HG03280 (cell line): ENCODE data around the gene NR1H4.
"Not testable (repeated sequence)": the region's sequence is repeated elsewhere in the genome, so short reads cannot be mapped to it uniquely, and the experiment has no call there.

ENCODE experiments used
- ATAC-seq: cut with Tn5 transposase; IDR thresholded peaks from one replicate; pipeline ENCODE4 v1.9.1; 2021; ENCODE audit warnings: mild to moderate bottlenecking, moderate library complexity; ENCODE audit not compliant: unreplicated experiment

NR1H4 gene

GRCh38 chr12:100512692-100513091 is 39.0 kb downstream of the NR1H4 start:
- no peak for ATAC-seq

- no peak for ATAC-seq
Observed at GRCh38 chr12:100515968-100516367, 42.3 kb downstream of the NR1H4 start.

- ATAC-seq: no peak
Observed at GRCh38 chr12:100518376-100518775, 44.7 kb downstream of the NR1H4 start.

- ATAC-seq: no peak
Observed at GRCh38 chr12:100520048-100520769, 46.5 kb downstream of the NR1H4 start.

GRCh38 chr12:100521958-100522357 is 48.3 kb downstream of the NR1H4 start:
- ATAC-seq: no peak

GRCh38 chr12:100528034-100528433 is 54.4 kb downstream of the NR1H4 start:
- ATAC-seq: no peak

GRCh38 chr12:100528471-100529127 is 54.9 kb downstream of the NR1H4 start:
- no peak for ATAC-seq

GRCh38 chr12:100529756-100530350 is 56.2 kb downstream of the NR1H4 start:
- no peak for ATAC-seq

- no peak for ATAC-seq
Observed at GRCh38 chr12:100533376-100533775, 59.7 kb downstream of the NR1H4 start.

GRCh38 chr12:100534625-100535227 is 61.1 kb downstream of the NR1H4 start:
- no peak for ATAC-seq

GRCh38 chr12:100539202-100539601 is 65.5 kb downstream of the NR1H4 start:
- no peak for ATAC-seq

GRCh38 chr12:100544165-100544564 is 70.5 kb downstream of the NR1H4 start:
- no peak for ATAC-seq

GRCh38 chr12:100545092-100545491 is 71.4 kb downstream of the NR1H4 start:
- ATAC-seq: no peak

- ATAC-seq: no peak
Observed at GRCh38 chr12:100553936-100554335, 80.3 kb downstream of the NR1H4 start.

- ATAC-seq: no peak
Observed at GRCh38 chr12:100554608-100555077, 81.0 kb downstream of the NR1H4 start.

GRCh38 chr12:100555722-100556121 is 82.1 kb downstream of the NR1H4 start:
- ATAC-seq: no peak

GRCh38 chr12:100557357-100557756 is 83.7 kb downstream of the NR1H4 start:
- no peak for ATAC-seq

GRCh38 chr12:100559261-100559660 is 85.6 kb downstream of the NR1H4 start:
- ATAC-seq: not testable (repeated sequence)

- ATAC-seq: no peak
Observed at GRCh38 chr12:100564090-100564489, 90.4 kb downstream of the NR1H4 start.

- no peak for ATAC-seq
Observed at GRCh38 chr12:100564905-100565467, 91.3 kb downstream of the NR1H4 start.

- ATAC-seq: no peak
Observed at GRCh38 chr12:100565987-100566545, 92.4 kb downstream of the NR1H4 start.
